Measurements from ENCODE around the gene SH2D3C. TPM values are rescaled to one million over a fixed set of nuclear protein-coding genes. Genes with fewer than 3 reads are reported as not detected.
"Not testable (repeated sequence)": the region's sequence is repeated elsewhere in the genome, so short reads cannot be mapped to it uniquely, and the experiment has no call there.

Gene SH2D3C
- total RNA-seq, 1 donor: 0.43 TPM

GRCh38 chr9:127783111-127784008 lies 4.9 kb upstream of the SH2D3C start:
- no peak for DNase-seq (ENCODE audit: low read depth)
- H3K4me3 ChIP-seq (ENCODE audit: low read depth, low read length): no peak overlapping the region
- no peak for TF ChIP-seq CTCF (IDR thresholded peaks at IDR 0.05; ENCODE audit: insufficient read depth, low read depth, low read length)

DNA sequence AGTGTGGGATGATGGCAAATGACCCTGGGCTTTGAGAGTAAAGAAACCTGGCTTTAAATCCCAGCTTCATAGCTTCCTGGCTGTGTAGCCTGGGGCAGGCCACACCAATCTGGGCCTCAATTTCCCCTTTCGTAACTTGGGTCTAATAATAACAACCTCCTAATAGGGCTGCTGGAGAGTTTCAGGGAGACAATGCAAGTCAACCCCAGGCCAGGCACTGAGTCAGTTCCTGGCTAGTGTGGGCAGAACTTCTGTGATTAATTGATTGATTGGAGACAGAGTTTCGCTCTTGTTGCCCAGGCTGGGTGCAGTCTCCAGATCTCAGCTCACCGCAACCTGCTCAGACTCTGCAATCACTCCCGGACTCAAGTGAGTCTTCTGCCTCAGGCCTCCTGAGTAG lies 3.3 kb upstream of the SH2D3C start:
- DNase-seq (ENCODE audit: low read depth): no peak
- TF ChIP-seq CTCF (IDR thresholded peaks at IDR 0.05; ENCODE audit: insufficient read depth, low read depth, low read length): no peak
- no peak overlapping the region for H3K4me3 ChIP-seq (ENCODE audit: low read depth, low read length)

DNA sequence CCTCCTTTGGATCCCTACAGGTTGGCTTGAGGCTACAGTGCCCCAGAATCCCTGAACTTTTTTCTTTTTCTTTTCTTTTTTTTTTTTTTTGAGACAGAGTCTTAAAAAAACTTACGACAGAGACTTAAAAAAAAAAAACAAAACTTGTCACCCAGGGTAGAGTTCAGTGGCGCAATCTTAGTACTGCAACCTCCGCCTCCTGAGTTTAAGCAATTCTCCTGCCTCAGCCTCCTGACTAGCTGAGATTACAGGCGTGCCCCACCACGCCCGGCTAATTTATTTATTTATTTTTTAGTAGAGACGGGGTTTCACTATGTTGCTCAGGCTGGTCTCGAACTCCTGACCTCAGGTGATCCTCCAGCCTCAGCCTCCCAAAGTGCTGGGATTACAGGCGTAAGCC lies 2.4 kb upstream of the SH2D3C start:
- not testable (repeated sequence) for DNase-seq (ENCODE audit: low read depth); H3K4me3 ChIP-seq (ENCODE audit: low read depth, low read length)

GRCh38 chr9:127780126-127780885 lies 1.8 kb upstream of the SH2D3C start:
- DNase-seq (ENCODE audit: low read depth): no peak
- no peak for TF ChIP-seq CTCF (IDR thresholded peaks at IDR 0.05; ENCODE audit: insufficient read depth, low read depth, low read length)
- no peak overlapping the region for H3K4me3 ChIP-seq (ENCODE audit: low read depth, low read length)

- DNase-seq (ENCODE audit: low read depth): no peak
- no peak for TF ChIP-seq CTCF (IDR thresholded peaks at IDR 0.05; ENCODE audit: insufficient read depth, low read depth, low read length)
- H3K4me3 ChIP-seq (ENCODE audit: low read depth, low read length): no peak overlapping the region
Observed at GRCh38 chr9:127779136-127779981, 893 bp upstream of the SH2D3C start.

GRCh38 chr9:127777368-127777980 lies 992 bp downstream of the SH2D3C start:
- DNase-seq (ENCODE audit: low read depth): no peak
- H3K4me3 ChIP-seq (ENCODE audit: low read depth, low read length): no peak overlapping the region
- TF ChIP-seq CTCF (IDR thresholded peaks at IDR 0.05; ENCODE audit: insufficient read depth, low read depth, low read length): no peak

Measured in fibroblast of villous mesenchyme (primary cell).